Measurements from ENCODE around the gene CARS1.

DNA sequence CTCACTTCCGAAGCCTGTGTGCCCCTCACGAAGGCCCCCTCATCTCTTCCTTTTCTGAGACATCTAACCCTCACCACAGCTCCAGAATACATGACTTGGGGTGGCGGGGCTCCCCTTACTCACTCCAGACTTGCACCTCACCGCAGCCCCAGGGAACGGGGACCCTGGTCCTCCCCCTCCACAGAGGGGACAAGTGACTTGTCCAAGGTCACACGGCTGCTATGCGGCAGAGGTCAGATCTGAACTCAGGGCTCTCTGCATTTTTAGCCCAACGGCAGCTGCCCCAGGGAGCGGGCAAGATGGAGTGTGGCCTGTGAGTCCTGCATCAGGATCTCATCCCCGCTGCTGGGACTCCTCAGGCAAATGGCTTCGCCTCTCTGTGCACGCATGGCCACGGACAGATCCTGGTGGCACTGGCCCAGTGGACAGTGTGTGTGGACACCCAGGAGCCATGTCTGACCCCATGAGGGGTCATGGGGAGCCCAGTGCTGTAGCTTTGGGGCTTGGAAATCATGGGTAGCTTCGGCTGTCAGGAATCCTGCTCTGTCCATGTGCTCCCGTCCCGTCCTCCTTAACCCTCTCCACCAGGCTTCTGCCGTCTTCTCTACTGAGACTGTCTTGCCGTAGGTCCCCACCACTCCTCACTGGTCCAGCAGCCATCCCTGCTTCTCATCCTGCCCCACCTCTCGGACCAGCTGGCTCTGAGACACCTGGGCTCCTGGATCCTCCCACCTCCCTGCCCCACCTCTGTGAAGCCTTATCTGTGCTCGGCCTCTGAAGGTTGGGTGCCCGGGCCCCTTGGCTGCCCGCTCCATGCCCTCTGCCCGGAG, 48.0 kb upstream of the CARS1 start:
- TF ChIP-seq, protein P1, sequence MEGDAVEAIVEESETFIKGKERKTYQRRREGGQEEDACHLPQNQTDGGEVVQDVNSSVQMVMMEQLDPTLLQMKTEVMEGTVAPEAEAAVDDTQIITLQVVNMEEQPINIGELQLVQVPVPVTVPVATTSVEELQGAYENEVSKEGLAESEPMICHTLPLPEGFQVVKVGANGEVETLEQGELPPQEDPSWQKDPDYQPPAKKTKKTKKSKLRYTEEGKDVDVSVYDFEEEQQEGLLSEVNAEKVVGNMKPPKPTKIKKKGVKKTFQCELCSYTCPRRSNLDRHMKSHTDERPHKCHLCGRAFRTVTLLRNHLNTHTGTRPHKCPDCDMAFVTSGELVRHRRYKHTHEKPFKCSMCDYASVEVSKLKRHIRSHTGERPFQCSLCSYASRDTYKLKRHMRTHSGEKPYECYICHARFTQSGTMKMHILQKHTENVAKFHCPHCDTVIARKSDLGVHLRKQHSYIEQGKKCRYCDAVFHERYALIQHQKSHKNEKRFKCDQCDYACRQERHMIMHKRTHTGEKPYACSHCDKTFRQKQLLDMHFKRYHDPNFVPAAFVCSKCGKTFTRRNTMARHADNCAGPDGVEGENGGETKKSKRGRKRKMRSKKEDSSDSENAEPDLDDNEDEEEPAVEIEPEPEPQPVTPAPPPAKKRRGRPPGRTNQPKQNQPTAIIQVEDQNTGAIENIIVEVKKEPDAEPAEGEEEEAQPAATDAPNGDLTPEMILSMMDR (IDR thresholded peaks at IDR 0.05), result no peak
- no peak for TF ChIP-seq POLR2A (IDR thresholded peaks at IDR 0.05)

All from transverse colon (tissue), 3 donors.